ENCODE data around the gene HSP90AB1.

Gene HSP90AB1

GRCh38 chr6:44298055-44298803 is 51.3 kb downstream of the HSP90AB1 start:
- DNase-seq (ENCODE audit: low read depth) = no peak
- peak overlapping the region; percentile 50 for H3K4me3 ChIP-seq (ENCODE audit: low read depth, low read length)

- no peak for DNase-seq (ENCODE audit: low read depth)
Observed at GRCh38 chr6:44298864-44299263, 52.0 kb downstream of the HSP90AB1 start.

DNA sequence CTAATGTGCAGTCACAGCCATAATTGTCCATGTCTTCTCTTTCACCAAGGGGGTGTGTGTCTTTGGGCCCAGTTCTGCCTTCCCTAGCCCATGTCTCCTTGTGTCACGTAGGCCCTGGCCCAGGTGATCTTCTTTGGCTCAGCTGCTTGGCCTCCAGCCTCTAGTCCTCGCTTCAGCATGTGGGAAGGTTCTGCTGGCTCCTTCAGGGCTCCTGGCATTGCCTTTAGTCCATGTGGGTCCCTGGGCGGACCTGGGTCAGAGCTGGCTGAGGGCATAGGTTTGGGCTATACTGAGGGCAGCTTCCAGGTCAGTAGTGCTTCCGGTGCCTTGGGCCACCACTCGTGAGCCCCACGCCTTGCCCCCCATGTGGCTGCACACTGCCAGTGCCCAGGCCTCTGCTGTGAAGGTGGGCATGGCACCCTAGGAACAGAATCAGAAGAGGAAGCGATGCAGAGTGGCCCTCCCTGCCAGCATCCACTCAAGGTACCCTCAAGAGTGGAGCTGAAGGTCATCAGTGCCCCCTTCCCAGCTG is 53.5 kb downstream of the HSP90AB1 start:
- no peak overlapping the region for H3K4me3 ChIP-seq (ENCODE audit: low read depth, low read length)
- no peak for DNase-seq (ENCODE audit: low read depth)

More at GRCh38 chr6:44298864-44299263, 52.0 kb downstream of the HSP90AB1 start:
- H3K4me3 ChIP-seq (ENCODE audit: low read depth, low read length) = no peak overlapping the region

DNA sequence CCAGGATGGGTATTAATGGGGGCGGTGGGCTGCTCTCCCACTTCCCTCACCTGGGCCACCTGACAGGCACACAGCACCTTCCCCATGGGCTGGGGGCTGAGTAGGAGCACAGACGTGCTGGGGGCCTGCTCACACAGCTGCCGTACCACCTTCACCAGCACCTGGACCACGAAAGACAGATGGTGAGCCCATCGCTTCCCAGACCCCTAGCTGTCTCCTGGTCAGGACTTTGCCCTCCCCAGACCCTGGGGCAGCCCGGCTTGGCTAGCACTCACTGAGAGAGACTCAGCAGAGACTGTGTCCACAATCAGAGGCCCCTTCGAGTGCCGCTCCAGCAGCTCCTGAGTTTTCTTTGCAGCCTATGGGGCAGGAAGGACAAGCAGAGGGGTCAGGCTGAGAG is 54.2 kb downstream of the HSP90AB1 start:
- DNase-seq (ENCODE audit: low read depth) = no peak
- no peak overlapping the region for H3K4me3 ChIP-seq (ENCODE audit: low read depth, low read length)

DNA sequence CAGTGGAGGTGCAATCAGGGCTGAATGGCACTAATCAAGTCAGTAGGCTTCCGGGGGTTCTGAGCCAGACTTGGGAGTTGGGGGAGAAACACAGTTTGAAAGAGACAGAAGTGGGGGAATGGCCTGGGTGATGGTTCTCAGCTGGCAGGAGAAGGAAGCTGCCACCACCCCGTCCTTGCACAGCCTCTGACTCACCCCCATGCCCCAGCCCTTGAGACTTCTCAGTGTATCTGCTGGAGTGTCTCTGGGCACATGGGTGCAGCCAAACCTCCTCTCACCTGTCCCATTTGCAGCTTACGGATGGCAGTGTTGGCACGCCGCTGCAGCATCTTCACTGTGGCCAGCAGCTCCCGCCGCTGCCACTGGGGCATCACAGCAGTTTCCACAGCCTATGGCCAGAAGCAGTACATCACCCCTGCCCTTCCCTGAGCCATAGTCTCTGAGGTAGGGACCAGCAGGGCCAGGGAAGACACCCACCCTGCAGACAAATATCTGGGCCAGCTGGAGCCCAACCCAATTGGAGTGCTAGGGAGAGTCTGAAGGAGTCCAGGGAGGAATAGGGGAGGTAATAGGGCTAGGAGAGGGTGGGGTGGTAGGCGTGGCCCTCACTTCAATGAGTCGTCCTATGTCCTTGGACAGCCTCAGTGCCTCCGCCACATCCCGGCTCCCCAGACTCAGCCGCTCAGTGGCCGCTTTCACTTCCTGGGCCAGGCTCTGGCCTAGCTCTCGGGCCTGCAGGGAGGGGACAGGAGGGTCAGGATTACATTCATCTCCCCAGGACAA is 55.1 kb downstream of the HSP90AB1 start:
- DNase-seq (ENCODE audit: low read depth) = no peak

DNA sequence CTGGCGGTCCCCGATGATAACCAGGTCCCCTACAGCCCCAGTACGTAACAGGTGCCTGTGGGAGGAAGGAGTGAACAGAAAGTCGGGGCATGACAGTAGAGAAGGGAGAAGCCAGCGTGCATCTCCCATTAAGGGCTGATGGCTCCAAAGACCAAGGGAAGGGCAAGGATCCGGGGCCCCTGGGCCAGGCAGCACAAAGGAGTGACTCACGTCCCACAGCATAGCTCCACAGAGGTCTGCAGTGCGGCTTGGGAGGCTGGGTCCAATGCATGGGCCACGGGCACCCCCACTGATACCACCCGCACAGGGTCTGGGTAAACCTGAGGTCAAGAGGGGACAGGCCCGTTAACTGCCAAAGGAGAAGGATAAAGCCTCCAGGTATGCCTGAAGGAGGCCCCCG is 56.0 kb downstream of the HSP90AB1 start:
- no peak for DNase-seq (ENCODE audit: low read depth)
- no peak overlapping the region for H3K4me3 ChIP-seq (ENCODE audit: low read depth, low read length)

More for the DNA sequence above, 55.1 kb downstream of the HSP90AB1 start:
- H3K4me3 ChIP-seq (ENCODE audit: low read depth, low read length) = no peak overlapping the region
